ENCODE measurements around the gene FZD10. TPM values are rescaled to one million over a fixed set of nuclear protein-coding genes. Genes with fewer than 3 reads are reported as not detected.

The FZD10 gene
- total and polyA plus RNA-seq, 2 of the 4 experiments (the other 2 are of a cell fraction), result not detected

- Histone ChIP-seq H3K4me1 (ENCODE audit: control insufficient read depth, insufficient read depth, low read length) (no peaks in the 10 kb centered on the region), H4K5ac (ENCODE audit: low read depth, low read length) (no peak overlapping the region), H4K20me1 (ENCODE audit: insufficient read depth, low read length) (no peaks in the 10 kb centered on the region), H2BK20ac (ENCODE audit: low read depth, low read length) (no peak overlapping the region), H2AK9ac (replicated peaks; ENCODE audit: low read depth, low read length, poor library complexity) (no peak overlapping the region), H3K79me1 (ENCODE audit: low read depth in 1 of 2, low read length in 2 of 2) (no peaks in the 10 kb centered on the region), H4K91ac (ENCODE audit: insufficient read depth, low read depth, low read length) (no peak overlapping the region), H3K56ac (ENCODE audit: extremely low read depth, insufficient read depth, low read length) (no peak overlapping the region), H3K27ac (ENCODE audit: insufficient read depth, low read length) (no peak overlapping the region), H3K9me3 (ENCODE audit: control insufficient read depth, insufficient read depth, low read length) (peaks cover 40% of the 10 kb centered on the region), H3K27me3 (ENCODE audit: control insufficient read depth, insufficient read depth, low read length) (no peaks in the 10 kb centered on the region), H3K36me3 (ENCODE audit: control insufficient read depth, insufficient read depth, low read length) (no peaks in the 10 kb centered on the region), H2AFZ (replicated peaks; ENCODE audit: low read length, poor library complexity) (no peak overlapping the region), H4K8ac (ENCODE audit: low read depth in 2 of 2, low read length in 2 of 2) (no peak overlapping the region), H3K9me1 (ENCODE audit: insufficient read depth, low read length) (no peaks in the 10 kb centered on the region), H3K18ac (ENCODE audit: low read depth, low read length) (no peak overlapping the region), H3K4ac (ENCODE audit: low read depth, low read length) (no peak overlapping the region), H2BK15ac (ENCODE audit: low read depth, low read length) (no peak overlapping the region), H3K4me2 (ENCODE audit: low read depth, low read length) (no peak overlapping the region), H3K14ac (replicated peaks; ENCODE audit: low read depth, low read length) (no peak overlapping the region), H2BK120ac (ENCODE audit: low read depth, low read length) (no peak overlapping the region), H3K9ac (ENCODE audit: low read depth, low read length) (no peak overlapping the region), H3K4me3 (ENCODE audit: insufficient read depth, low read depth, low read length) (no peak overlapping the region), H3K23ac (ENCODE audit: low read depth, low read length) (no peak overlapping the region), H2BK5ac (ENCODE audit: low read depth, low read length, poor library complexity, severe bottlenecking) (no peak overlapping the region), H2AK5ac (ENCODE audit: low read depth, low read length) (no peak overlapping the region)
- TF ChIP-seq RFX5 (IDR thresholded peaks at IDR 0.05; ENCODE audit: low read depth, low read length) (no peak), BHLHE40 (IDR thresholded peaks at IDR 0.05; ENCODE audit: low read depth, low read length) (no peak), RAD21 (IDR thresholded peaks at IDR 0.05; ENCODE audit: low read length) (no peak), POLR2A (IDR thresholded peaks at IDR 0.05; ENCODE audit: low read depth, low read length) (no peak), MAZ (IDR thresholded peaks at IDR 0.05; ENCODE audit: borderline replicate concordance, low read depth, low read length) (no peak), SMC3 (IDR thresholded peaks at IDR 0.05; ENCODE audit: low read depth, low read length) (no peak), CTCF (conservative IDR thresholded peaks at IDR 0.05; ENCODE audit: low read depth, low read length) (no peak), MAFK (IDR thresholded peaks at IDR 0.05; ENCODE audit: low read depth, low read length) (no peak), FOS (IDR thresholded peaks at IDR 0.05; ENCODE audit: low read depth, low read length) (no peak), NFE2L2 (IDR thresholded peaks at IDR 0.05; ENCODE audit: low read depth, low read length) (no peak)
- no TSS peak for BruUV-seq (replicated peaks)
- no peak for DNase-seq
- CTCF ChIA-PET, result no interaction called here
- ATAC-seq (ENCODE audit: low read depth), result no peak
- POLR2A ChIA-PET (ENCODE audit: unreplicated experiment), result no interaction called here
- WGBS, 2 experiments (ENCODE audit: extremely low coverage in 2 of 2, insufficient read length in 1 of 2), result 62% methylated on average over 2 of the region's 13 CpGs; no CpG with 5 or more reads in 1 of the 2 experiments
- dilution Hi-C loops (cut with HindIII; ENCODE audit: low sequenced_read_pairs, unreplicated experiment), result no loop called here
- in situ Hi-C loops (cut with MboI; ENCODE audit: low sequenced_read_pairs), result no loop called here
- intact Hi-C loops (cut with micrococcal nuclease), result no loop called here
These were observed 36.2 kb upstream of the FZD10 start for GRCh38 chr12:130126023-130126432.

Data from IMR-90 (cell line).